Astrocyte of the spinal cord (primary cell): ENCODE measurements around the gene TBL3.

Experiments
- DNase-seq: peaks from one replicate; pipeline ENCODE4 v3.0.0; 2011; ENCODE audit warnings: low read depth, low spot score
- H3K4me3 ChIP-seq: 2 replicates; pipeline ENCODE4 v1.5.1; 2011; ENCODE audit warnings: low read depth, mild to moderate bottlenecking, low read length, moderate library complexity
- CTCF ChIP-seq: IDR thresholded peaks from 2 replicates; pipeline ENCODE4 v1.5.1; 2012; ENCODE audit warnings: low read depth, mild to moderate bottlenecking, low read length, inconsistent platforms
- in situ Hi-C: cut with HindIII; loops from 2 replicates; pipeline ENCODE4 v1.10.0; 2017; ENCODE audit warnings: low sequenced_read_pairs

The TBL3 gene

DNA sequence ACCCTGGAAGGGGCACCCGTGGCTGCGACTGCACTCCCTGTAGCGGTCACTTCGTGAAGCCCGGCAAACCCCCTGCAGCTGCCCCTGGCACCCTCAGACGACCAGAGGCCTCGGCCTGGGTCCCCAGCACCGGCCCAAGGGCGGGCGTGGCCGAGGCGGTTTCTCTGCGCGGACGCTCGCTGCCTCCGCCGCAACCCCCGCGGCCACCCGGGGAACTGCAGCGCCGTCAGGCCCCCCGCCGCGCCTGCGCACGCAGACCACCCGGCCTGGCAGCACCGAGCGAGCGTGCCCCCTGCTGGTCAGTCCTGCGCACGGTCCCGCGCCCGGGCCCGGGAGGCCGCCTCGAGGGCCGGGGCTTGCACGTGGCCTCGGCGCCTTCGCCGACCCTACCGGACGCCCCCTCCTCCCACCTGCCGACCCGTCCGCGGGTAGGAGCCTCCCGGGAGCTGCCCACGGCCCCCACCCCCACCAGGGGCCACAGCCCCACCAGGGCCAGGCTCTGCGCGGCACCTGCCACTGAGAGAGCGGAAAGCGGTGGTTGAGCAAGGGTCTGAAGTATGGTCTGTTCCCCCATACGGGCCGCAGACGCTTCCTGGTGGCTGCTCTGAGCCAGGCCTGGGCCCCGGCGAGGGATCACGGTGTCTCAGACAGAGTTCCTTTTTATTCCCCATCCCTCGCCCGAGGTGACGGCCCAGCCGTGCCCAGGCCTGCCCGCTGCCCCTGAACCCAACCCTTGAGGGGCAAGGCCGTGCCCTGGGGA lies 42.1 kb upstream of the TBL3 start:
- in situ Hi-C loops = no loop called here
- DNase-seq = peak; percentile 75
- H3K4me3 ChIP-seq = peak overlapping the region; percentile 41
- TF ChIP-seq CTCF = peak; percentile 66

DNA sequence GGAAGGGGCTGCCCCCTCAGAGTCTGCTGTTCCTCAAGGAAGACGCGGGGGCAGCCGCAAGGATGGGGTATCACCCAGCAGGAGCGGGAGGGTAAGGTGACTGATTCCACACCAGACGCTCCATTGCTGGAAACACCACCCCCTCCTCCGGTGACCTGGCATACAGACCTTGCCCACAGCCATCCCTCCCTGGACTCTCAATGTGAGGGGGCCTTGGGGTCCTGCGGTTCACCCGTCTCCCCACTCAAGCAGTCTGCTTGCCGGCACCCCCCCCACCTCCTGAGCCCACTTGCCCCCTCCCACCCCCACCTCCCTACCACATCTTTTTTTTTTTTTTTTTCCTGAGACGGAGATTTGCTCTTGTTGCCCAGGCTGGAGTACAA lies 41.5 kb upstream of the TBL3 start:
- TF ChIP-seq CTCF = no peak
- DNase-seq = no peak
- in situ Hi-C loops = no loop called here
- H3K4me3 ChIP-seq = no peak overlapping the region

GRCh38 chr16:1932050-1933028 lies 39.5 kb upstream of the TBL3 start:
- in situ Hi-C loops = no loop called here
- no peak overlapping the region for H3K4me3 ChIP-seq
- no peak for DNase-seq
- peak; percentile 19 for TF ChIP-seq CTCF

DNA sequence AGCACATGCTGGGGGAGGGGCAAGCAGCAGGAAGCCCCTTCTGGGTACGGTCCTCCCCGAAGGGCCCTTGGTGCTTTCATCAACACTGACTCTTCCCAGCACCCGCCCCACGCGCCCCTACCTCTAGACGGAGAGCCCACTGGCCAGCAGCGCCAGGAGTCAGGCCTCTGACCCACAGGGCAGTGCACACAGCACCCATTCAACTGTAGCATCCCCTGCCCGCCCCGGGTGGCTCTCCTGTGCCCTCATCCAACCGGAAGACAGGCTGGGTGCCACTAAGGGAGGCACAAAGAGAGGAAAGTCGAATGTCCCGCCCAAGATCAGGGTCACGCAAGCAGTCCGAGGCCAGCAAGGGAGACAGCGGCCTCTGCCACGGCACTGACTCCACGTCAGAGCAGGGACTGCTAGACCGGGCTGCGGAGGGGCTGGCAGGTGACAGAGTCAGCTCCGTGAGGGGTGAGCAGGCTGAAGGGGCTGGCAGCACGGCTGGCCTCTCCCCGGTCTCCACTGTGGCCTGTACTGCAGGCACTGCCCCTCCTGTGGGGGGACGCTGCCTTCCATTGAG lies 38.7 kb upstream of the TBL3 start:
- in situ Hi-C loops = no loop called here

GRCh38 chr16:1936945-1937479 lies 34.8 kb upstream of the TBL3 start:
- DNase-seq = no peak
- H3K4me3 ChIP-seq = no peak overlapping the region
- TF ChIP-seq CTCF = no peak
- in situ Hi-C loops = no loop called here

More for the DNA sequence above, 38.7 kb upstream of the TBL3 start:
- H3K4me3 ChIP-seq = no peak overlapping the region
- DNase-seq = no peak
- TF ChIP-seq CTCF = no peak

DNA sequence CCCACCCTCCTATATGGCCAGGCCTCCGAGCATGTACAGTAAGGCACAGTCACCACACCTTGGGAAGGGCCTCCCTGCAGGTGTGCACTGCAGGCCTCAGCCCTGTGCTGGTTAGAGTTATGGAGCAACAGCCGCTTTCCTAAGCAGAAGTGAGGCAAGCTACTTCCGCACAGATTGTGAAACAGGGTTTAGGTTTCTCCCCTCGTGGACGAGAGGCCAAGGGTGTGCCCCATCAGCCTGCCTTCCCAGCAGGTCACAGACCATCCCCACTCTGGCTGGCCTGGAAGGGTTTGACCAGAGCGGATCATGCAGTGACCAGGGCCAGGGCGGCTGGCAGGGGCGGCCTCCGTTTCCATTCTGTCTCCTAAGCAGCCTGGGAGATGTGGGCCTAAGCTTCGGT lies 33.5 kb upstream of the TBL3 start:
- no peak overlapping the region for H3K4me3 ChIP-seq
- no peak for DNase-seq
- no peak for TF ChIP-seq CTCF
- in situ Hi-C loops = no loop called here
